Activated CD8-positive, alpha-beta T cell treated with anti-CD3 and anti-CD28 coated beads for 36 hours (primary cell): ENCODE measurements around the gene PVALEF. TPM values are rescaled to one million over a fixed set of nuclear protein-coding genes. Genes with fewer than 3 reads are reported as not detected.

Experiments used
- ATAC-seq: fragments of 200-7000 bp; cut with Tn5 transposase; one replicate; pipeline ENCODE4 v1.10.0; 2021; ENCODE audit warnings: mild to moderate bottlenecking, moderate library complexity
- CTCF ChIA-PET: fragments of 350-600 bp; sonication (Branson Sonifier 250); formaldehyde crosslinking; loops from one replicate; lab custom pipeline; 2021; ENCODE audit warnings: antibody characterized with exemption; lab: Charles Lee
- POLR2A ChIA-PET: fragments of 350-600 bp; sonication (Branson Sonifier 250); formaldehyde crosslinking; loops from one replicate; lab custom pipeline; 2021; ENCODE audit warnings: antibody characterized with exemption; lab: Charles Lee
- DNase-seq: peaks from one replicate; pipeline ENCODE4 v3.0.0-alpha.2; 2020
- H3K27ac Mint-ChIP-seq: one replicate; pipeline ENCODE4 v1.8.0; 2021; ENCODE audit warnings: mild to moderate bottlenecking, mixed read lengths
- H3K27me3 Mint-ChIP-seq: one replicate; pipeline ENCODE4 v1.8.0; 2021; ENCODE audit warnings: mixed read lengths
- H3K36me3 Mint-ChIP-seq: one replicate; pipeline ENCODE4 v1.8.0; 2021; ENCODE audit warnings: low read depth, mixed read lengths
- H3K4me1 Mint-ChIP-seq: one replicate; pipeline ENCODE4 v1.8.0; 2021; ENCODE audit warnings: low read depth, mixed read lengths
- H3K4me3 Mint-ChIP-seq: one replicate; pipeline ENCODE4 v1.8.0; 2021; ENCODE audit warnings: mild to moderate bottlenecking, moderate library complexity, mixed read lengths
- H3K9me3 Mint-ChIP-seq: one replicate; pipeline ENCODE4 v1.8.0; 2021; ENCODE audit warnings: mixed read lengths
- intact Hi-C: fragments of 100-400 bp; cut with micrococcal nuclease; formaldehyde crosslinking; loops from one replicate; pipeline ENCODE4 v1.10.0; 2022
- total RNA-seq, 2 experiments: library from RNA; stranded (reverse); gene quantifications; one replicate each; pipeline ENCODE4 v1.2.3, GENCODE V29; 2021
- TF ChIP-seq, protein P1 (sequence below): fragments of 200-600 bp; IDR thresholded peaks from one replicate; pipeline ENCODE4 v1.8.0; 2022; ENCODE audit warnings: antibody characterized with exemption, mild to moderate bottlenecking

The PVALEF gene
- total RNA-seq, 2 experiments from 2014 or later, result not detected

DNA sequence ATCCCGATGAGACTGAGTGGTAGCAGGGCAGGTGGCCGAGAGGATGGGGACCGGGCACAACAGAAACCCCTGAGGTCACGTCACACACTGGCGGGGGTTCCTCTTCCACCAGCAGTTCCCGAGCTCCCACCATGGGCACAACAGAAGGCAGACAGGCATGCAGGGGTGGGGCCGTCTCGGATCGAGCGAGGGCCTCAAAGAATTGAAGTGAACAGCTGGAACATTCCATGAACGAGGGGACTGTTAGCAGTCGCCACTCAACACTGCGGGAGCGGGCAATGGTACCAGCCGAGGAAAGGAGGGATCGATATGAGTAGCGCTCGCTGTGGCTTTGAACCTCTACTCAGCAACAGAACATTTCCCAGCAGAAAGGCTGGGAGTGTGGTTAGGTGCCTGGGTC is 52.2 kb downstream of the PVALEF start:
- TF ChIP-seq, protein P1, sequence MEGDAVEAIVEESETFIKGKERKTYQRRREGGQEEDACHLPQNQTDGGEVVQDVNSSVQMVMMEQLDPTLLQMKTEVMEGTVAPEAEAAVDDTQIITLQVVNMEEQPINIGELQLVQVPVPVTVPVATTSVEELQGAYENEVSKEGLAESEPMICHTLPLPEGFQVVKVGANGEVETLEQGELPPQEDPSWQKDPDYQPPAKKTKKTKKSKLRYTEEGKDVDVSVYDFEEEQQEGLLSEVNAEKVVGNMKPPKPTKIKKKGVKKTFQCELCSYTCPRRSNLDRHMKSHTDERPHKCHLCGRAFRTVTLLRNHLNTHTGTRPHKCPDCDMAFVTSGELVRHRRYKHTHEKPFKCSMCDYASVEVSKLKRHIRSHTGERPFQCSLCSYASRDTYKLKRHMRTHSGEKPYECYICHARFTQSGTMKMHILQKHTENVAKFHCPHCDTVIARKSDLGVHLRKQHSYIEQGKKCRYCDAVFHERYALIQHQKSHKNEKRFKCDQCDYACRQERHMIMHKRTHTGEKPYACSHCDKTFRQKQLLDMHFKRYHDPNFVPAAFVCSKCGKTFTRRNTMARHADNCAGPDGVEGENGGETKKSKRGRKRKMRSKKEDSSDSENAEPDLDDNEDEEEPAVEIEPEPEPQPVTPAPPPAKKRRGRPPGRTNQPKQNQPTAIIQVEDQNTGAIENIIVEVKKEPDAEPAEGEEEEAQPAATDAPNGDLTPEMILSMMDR, result no peak
- no peak for ATAC-seq
- Mint-ChIP-seq H3K4me1 (peaks cover 7% of the 10 kb centered on the region), H3K27ac (no peak overlapping the region), H3K9me3 (no peaks in the 10 kb centered on the region), H3K27me3 (no peaks in the 10 kb centered on the region), H3K36me3 (no peaks in the 10 kb centered on the region), H3K4me3 (no peak overlapping the region)
- ChIA-PET CTCF (no interaction called here), POLR2A (no interaction called here)
- intact Hi-C loops, result no loop called here
- DNase-seq, result no peak

DNA sequence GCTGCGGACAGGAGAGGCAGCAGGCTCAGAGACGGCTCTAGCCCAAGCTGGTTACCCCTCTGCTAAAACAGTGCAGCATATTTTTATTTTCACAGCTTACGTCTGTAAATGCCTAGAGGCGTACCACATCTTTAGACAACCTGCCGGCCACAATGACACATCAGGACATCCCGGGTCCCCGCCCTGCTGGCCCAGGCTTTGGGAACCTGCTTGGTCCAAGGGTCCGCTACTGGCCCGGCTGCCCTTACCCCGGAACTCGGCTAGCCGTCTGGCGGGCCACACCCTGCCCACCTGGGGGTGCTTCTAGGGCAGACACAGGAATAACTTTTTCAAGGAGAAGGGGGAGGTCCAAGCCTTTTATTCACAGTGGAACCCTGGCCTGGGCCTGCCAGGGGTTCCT is 53.2 kb downstream of the PVALEF start:
- Mint-ChIP-seq H3K27ac (no peak overlapping the region), H3K27me3 (no peaks in the 10 kb centered on the region), H3K36me3 (no peaks in the 10 kb centered on the region), H3K4me1 (peaks cover 6% of the 10 kb centered on the region), H3K9me3 (no peaks in the 10 kb centered on the region), H3K4me3 (no peak overlapping the region)
- ChIA-PET POLR2A (no interaction called here), CTCF (no interaction called here)
- DNase-seq (no peak), ATAC-seq (no peak)
- TF ChIP-seq, protein P1, result no peak
- intact Hi-C loops, result no loop called here

GRCh38 chr17:81218991-81219390 is 53.7 kb downstream of the PVALEF start:
- H3K27ac Mint-ChIP-seq, result no peak overlapping the region
- H3K27me3 Mint-ChIP-seq, result no peaks in the 10 kb centered on the region
- intact Hi-C loops, result no loop called here
- H3K36me3 Mint-ChIP-seq, result no peaks in the 10 kb centered on the region
- no peaks in the 10 kb centered on the region for H3K9me3 Mint-ChIP-seq
- peaks cover 11% of the 10 kb centered on the region for H3K4me1 Mint-ChIP-seq
- TF ChIP-seq, protein P1, result no peak
- CTCF ChIA-PET, result no interaction called here
- no peak for ATAC-seq
- POLR2A ChIA-PET, result no interaction called here
- no peak overlapping the region for H3K4me3 Mint-ChIP-seq
- DNase-seq, result no peak

DNA sequence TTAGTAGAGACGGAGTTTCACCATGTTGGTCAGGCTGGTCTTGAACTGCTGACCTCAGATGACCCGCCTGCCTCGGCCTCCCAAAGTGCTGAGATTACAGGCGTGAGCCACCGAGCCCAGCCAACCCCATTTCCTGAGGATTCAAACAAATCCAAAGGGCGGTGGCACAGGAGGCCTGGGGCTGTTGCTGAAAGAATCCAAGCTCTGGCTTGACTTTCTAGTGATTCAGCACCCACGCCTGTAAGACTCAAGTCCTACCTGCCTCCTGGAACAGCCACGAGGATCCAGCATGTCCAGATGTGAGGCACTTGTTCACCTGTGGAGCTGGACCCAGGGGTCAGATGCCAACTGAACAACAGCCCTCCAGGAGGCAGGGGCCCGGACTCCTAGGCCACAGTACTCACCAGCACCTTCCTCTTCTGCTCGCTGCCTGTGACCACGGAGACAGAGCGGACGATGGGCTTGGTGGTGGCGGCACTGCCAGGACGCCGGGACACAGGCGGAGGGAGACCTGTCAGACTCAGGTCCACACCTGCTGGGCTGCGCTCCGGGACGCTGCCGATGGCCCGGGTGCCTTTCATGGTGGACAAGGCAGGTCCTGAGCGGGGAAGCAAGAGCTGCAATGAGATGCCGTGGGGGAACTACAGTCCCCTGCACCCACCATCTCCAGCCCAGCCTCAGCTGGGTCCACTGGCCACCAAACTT is 54.3 kb downstream of the PVALEF start:
- Mint-ChIP-seq H3K9me3 (no peaks in the 10 kb centered on the region), H3K27ac (no peak overlapping the region), H3K4me1 (peaks cover 12% of the 10 kb centered on the region), H3K4me3 (no peak overlapping the region), H3K36me3 (no peaks in the 10 kb centered on the region), H3K27me3 (no peaks in the 10 kb centered on the region)
- ChIA-PET CTCF (no interaction called here), POLR2A (no interaction called here)
- DNase-seq (no peak), ATAC-seq (no peak)
- intact Hi-C loops, result no loop called here
- TF ChIP-seq, protein P1, result no peak

DNA sequence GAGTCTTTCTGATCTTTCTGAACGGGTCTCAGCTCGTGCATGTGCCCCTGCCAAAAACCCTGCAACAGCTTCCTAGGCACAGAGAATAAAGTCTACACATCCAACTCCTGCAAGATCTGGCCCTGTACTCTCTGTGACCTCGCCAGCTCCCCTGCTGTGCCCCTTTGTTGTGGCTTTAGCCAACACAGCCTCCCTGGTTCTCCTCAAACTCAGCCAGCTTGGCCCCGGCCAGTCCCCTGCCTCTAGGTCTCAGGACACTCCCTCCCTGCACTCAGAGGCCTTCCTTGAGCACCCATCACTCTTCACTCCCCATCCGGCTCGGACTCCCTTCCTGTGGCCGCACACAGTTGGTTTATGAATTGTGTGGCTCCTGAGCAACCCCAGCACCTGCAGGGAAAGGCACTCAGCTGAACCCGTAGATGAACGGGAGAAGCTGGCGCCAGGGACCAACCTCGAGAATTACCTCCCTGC is 56.1 kb downstream of the PVALEF start:
- intact Hi-C loops, result no loop called here
- Mint-ChIP-seq H3K4me1 (peaks cover 12% of the 10 kb centered on the region), H3K27me3 (no peaks in the 10 kb centered on the region), H3K27ac (no peak overlapping the region), H3K4me3 (peak overlapping the region; percentile 69), H3K36me3 (no peaks in the 10 kb centered on the region), H3K9me3 (no peaks in the 10 kb centered on the region)
- DNase-seq (no peak), ATAC-seq (no peak)
- ChIA-PET POLR2A (interaction anchor here (0.5 kb wide), 2 partner anchors 143 to 204 kb away, joined by 3 read pairs; no protein-coding TSS in a partner anchor), CTCF (no interaction called here)
- TF ChIP-seq, protein P1, result no peak
